GM12878 (cell line): ENCODE data around the gene DAPK2. TPM values are rescaled to one million over a fixed set of nuclear protein-coding genes. Genes with fewer than 3 reads are reported as not detected.

Experiments used
- ATAC-seq: fragments of 200-7000 bp; cut with Tn5 transposase; 3 replicates; pipeline ENCODE4 v1.9.1; 2020; ENCODE audit warnings: mild to moderate bottlenecking, moderate library complexity
- BruUV-seq: library from RNA; stranded (reverse); fragments of 400-500 nt; replicated peaks from 2 replicates; lab custom pipeline; 2021; lab: Mats Ljungman, UMichigan
- CTCF ChIA-PET: fragments of 300-600 bp; sonication (Branson Sonifier 250); formaldehyde crosslinking; extraction: SDS; loops from one replicate; lab custom pipeline; 2021; ENCODE audit warnings: inconsistent platforms; lab: Yijun Ruan, JAX
- POLR2A ChIA-PET: fragments of 350-600 bp; formaldehyde crosslinking; extraction: SDS; loops from one replicate; lab custom pipeline; 2021; ENCODE audit warnings: inconsistent platforms; lab: Charles Lee
- RAD21 ChIA-PET: fragments of 300-600 bp; sonication (Branson Sonifier 250); formaldehyde crosslinking; loops from one replicate; lab custom pipeline; 2023; ENCODE audit warnings: antibody characterized with exemption; ENCODE audit not compliant: unreplicated experiment; lab: Charles Lee
- SMC1A ChIA-PET: fragments of 300-600 bp; sonication (Branson Sonifier 250); formaldehyde crosslinking; loops from one replicate; lab custom pipeline; 2023; ENCODE audit not compliant: unreplicated experiment, uncharacterized antibody; lab: Charles Lee
- DNase-seq: peaks from one replicate; pipeline ENCODE4 v3.0.0-alpha.2; 2011; ENCODE audit warnings: low read depth, low spot score
- FAIRE-seq: peaks from 3 replicates; lab custom pipeline; 2011; peaks lifted over from hg19 to GRCh38; lab: Jason Lieb, UNC
- H2AFZ ChIP-seq: 2 replicates; pipeline ENCODE4 v1.6.0; 2011; ENCODE audit warnings: low read depth, low read length, control low read depth; ENCODE audit not compliant: control insufficient read depth
- H3K27ac ChIP-seq: 2 replicates; pipeline ENCODE4 v1.5.1; 2011; ENCODE audit warnings: control low read depth; ENCODE audit not compliant: control insufficient read depth, insufficient read depth
- H3K27me3 ChIP-seq, 2 experiments: replicated peaks in 1 of 2; 2 replicates each; pipeline versions ENCODE4 v1.6.0 to v1.6.1; 2011; ENCODE audit warnings: low read length in 1 of 2; ENCODE audit not compliant: control insufficient read depth in 2 of 2, insufficient read depth in 2 of 2
- H3K36me3 ChIP-seq, 2 experiments: 2 replicates each; pipeline ENCODE4 v1.5.1; 2011; ENCODE audit warnings: low read length in 1 of 2; ENCODE audit not compliant: control insufficient read depth in 2 of 2, insufficient read depth in 2 of 2
- H3K4me1 ChIP-seq: 2 replicates; pipeline ENCODE4 v1.6.1; 2011; ENCODE audit warnings: mild to moderate bottlenecking, low read length, moderate library complexity, mixed read lengths; ENCODE audit not compliant: control insufficient read depth, insufficient read depth
- H3K4me2 ChIP-seq: 2 replicates; pipeline ENCODE4 v1.6.0; 2011; ENCODE audit warnings: control low read depth; ENCODE audit not compliant: control insufficient read depth, insufficient read depth
- H3K4me3 ChIP-seq: fragments of 200-600 bp; sonication (generic); 2 replicates; pipeline ENCODE4 v1.5.1; 2016
- H3K79me2 ChIP-seq: 2 replicates; pipeline ENCODE4 v1.6.0; 2011; ENCODE audit warnings: low read length; ENCODE audit not compliant: control insufficient read depth, insufficient read depth
- H3K9ac ChIP-seq: 2 replicates; pipeline ENCODE4 v1.8.0; 2011; ENCODE audit warnings: low read length, control low read depth, mixed read lengths; ENCODE audit not compliant: control insufficient read depth, insufficient read depth
- H3K9me3 ChIP-seq: replicated peaks from 3 replicates; pipeline ENCODE4 v1.5.1; 2011; ENCODE audit warnings: mild to moderate bottlenecking, low read length; ENCODE audit not compliant: control insufficient read depth, insufficient read depth
- H4K20me1 ChIP-seq: 2 replicates; pipeline ENCODE4 v1.6.0; 2011; ENCODE audit not compliant: control insufficient read depth, insufficient read depth
- CHD2 ChIP-seq: IDR thresholded peaks from 2 replicates; pipeline ENCODE4 v1.6.1; 2011; ENCODE audit warnings: low read depth, low read length, improper control_type of control experiment, borderline replicate concordance
- HSF1 ChIP-seq: fragments of 150-350 bp; IDR thresholded peaks from 2 replicates; pipeline ENCODE4 v1.6.1; 2014; ENCODE audit warnings: mild to moderate bottlenecking, low read depth, low read length
- IRF5 ChIP-seq: fragments of 450-650 bp; IDR thresholded peaks from 2 replicates; pipeline ENCODE4 v1.6.1; 2017; ENCODE audit warnings: borderline replicate concordance
- PKNOX1 ChIP-seq: fragments of 450-650 bp; IDR thresholded peaks from 2 replicates; pipeline ENCODE4 v1.6.1; 2016; ENCODE audit warnings: mild to moderate bottlenecking
- SP1 ChIP-seq: IDR thresholded peaks from one replicate; pipeline ENCODE4 v1.6.1; 2011; ENCODE audit warnings: low read depth, low read length
- WGBS: methylation state at CpG from one replicate; pipeline ENCODE4 v1.1.6; 2016; ENCODE audit warnings: low lambda C conversion rate; ENCODE audit not compliant: insufficient replicate concordance, insufficient coverage; ENCODE audit errors: missing lambda C conversion rate; 5-methylcytosine and 5-hydroxymethylcytosine counted together
- in situ Hi-C: fragments of 300-500 bp; cut with MboI; formaldehyde crosslinking; loops from 9 replicates; pipeline ENCODE4 v1.14.3; 2018; ENCODE audit warnings: mixed read lengths
- intact Hi-C: fragments of 100-400 bp; cut with micrococcal nuclease; formaldehyde crosslinking; loops from one replicate; pipeline ENCODE4 v1.14.2; 2022; ENCODE audit not compliant: unreplicated experiment
- polyA plus RNA-seq, 11 experiments: library from polyadenylated mRNA; depleted of rRNA in 4 of 11; unstranded in 6 of 11; stranded (reverse) in 5 of 11; fragments of >200 nt; fragmentation: Nextera tagmentation in 4 of 11; fragmentation: Illumina TruSeq in 1 of 11; extraction: Ambion mirVana in 4 of 11; extraction: Trizol in 1 of 11; gene quantifications; 1 replicate in 1 of 11; 2 replicates in 10 of 11; pipeline versions ENCODE4 v1.2.1 to v1.2.3, GENCODE V29; 2011 to 2016; ENCODE audit warnings: inconsistent platforms in 2 of 11, missing spikeins in 2 of 11, low read depth in 1 of 11
- total RNA-seq, 4 experiments: library from RNA; depleted of rRNA in 3 of 4; stranded (reverse); fragments of >200 nt in 3 of 4; fragmentation: Illumina TruSeq in 1 of 4; extraction: Trizol in 1 of 4; gene quantifications; 2 replicates each; pipeline versions ENCODE4 v1.2.1 to v1.2.3, GENCODE V29; 2013 to 2021

The DAPK2 gene
- total and polyA plus RNA-seq, 10 of the 15 experiments (the other 5 are each of a cell fraction or from before 2014, with no cell fraction given), result 0.69 to 8.4 (median 4.1) TPM

- TF ChIP-seq HSF1, result no peak
Measured at GRCh38 chr15:63869371-63870042, 176.8 kb downstream of the DAPK2 start (continued).

GRCh38 chr15:63864186-63864585 is 182.1 kb downstream of the DAPK2 start:
- intact Hi-C loops, result no loop called here
- POLR2A ChIA-PET, result interaction anchor here (1.0 kb wide), 2 partner anchors 12 to 14 kb away, joined by 3 read pairs; no protein-coding TSS in a partner anchor
- H2AFZ ChIP-seq, result no peak overlapping the region

More at GRCh38 chr15:63864186-63864585, 182.1 kb downstream of the DAPK2 start:
- FAIRE-seq, result no peak
- ChIA-PET CTCF (interaction anchor here (1.0 to 1.4 kb wide), 2 partner anchors 9 to 107 kb away, joined by 4 read pairs; no protein-coding TSS in a partner anchor), RAD21 (no interaction called here), SMC1A (interaction anchor here (1.4 kb wide), 1 partner anchor 126 kb away, joined by 3 read pairs; no protein-coding TSS in a partner anchor)
- H3K9me3 ChIP-seq, result no peaks in the 10 kb centered on the region
- BruUV-seq, result no TSS peak
- no peak for ATAC-seq
- H3K4me2 ChIP-seq, result no peak overlapping the region
- no peaks in the 10 kb centered on the region for H4K20me1 ChIP-seq
- no peak overlapping the region for H3K27ac ChIP-seq
- H3K27me3 ChIP-seq, result no peaks in the 10 kb centered on the region
- no peaks in the 10 kb centered on the region for H3K79me2 ChIP-seq
- H3K36me3 ChIP-seq, result no peaks in the 10 kb centered on the region
- WGBS, result 54% methylated on average over 3 of the region's 3 CpGs
- in situ Hi-C loops, result no loop called here
- H3K4me3 ChIP-seq, result no peak overlapping the region
- peaks cover 9% of the 10 kb centered on the region for H3K4me1 ChIP-seq
- TF ChIP-seq CHD2 (no peak), PKNOX1 (no peak), SP1 (no peak), IRF5 (no peak)
- TF ChIP-seq, all 136 proteins: peak for 0
- H3K9ac ChIP-seq, result no peak overlapping the region
- DNase-seq, result no peak
